Measurements from ENCODE around the gene KRTAP12-1.
"Not testable (repeated sequence)": the region's sequence is repeated elsewhere in the genome, so short reads cannot be mapped to it uniquely, and the experiment has no call there.

KRTAP12-1 gene

DNA sequence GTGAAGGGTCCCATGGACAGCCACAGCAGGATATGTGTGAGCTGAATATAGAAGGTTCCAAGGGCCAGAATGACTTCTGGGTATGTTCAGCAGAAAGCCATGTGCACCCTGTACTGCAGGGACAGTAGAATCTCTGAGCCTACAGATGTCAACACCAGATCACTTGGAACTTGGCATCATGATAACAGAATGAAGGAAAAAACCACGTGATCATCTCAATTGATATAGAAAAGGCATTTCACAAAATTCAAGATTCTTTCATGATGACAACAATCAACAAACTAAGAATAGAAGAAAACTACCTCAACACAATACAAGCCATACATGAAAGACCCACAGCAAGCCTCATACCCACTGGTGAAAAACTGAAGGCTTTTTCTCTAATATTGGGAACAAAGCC, 14.4 kb downstream of the KRTAP12-1 start:
- DNase-seq (ENCODE audit: low read depth in 2 of 2) = no peak

DNA sequence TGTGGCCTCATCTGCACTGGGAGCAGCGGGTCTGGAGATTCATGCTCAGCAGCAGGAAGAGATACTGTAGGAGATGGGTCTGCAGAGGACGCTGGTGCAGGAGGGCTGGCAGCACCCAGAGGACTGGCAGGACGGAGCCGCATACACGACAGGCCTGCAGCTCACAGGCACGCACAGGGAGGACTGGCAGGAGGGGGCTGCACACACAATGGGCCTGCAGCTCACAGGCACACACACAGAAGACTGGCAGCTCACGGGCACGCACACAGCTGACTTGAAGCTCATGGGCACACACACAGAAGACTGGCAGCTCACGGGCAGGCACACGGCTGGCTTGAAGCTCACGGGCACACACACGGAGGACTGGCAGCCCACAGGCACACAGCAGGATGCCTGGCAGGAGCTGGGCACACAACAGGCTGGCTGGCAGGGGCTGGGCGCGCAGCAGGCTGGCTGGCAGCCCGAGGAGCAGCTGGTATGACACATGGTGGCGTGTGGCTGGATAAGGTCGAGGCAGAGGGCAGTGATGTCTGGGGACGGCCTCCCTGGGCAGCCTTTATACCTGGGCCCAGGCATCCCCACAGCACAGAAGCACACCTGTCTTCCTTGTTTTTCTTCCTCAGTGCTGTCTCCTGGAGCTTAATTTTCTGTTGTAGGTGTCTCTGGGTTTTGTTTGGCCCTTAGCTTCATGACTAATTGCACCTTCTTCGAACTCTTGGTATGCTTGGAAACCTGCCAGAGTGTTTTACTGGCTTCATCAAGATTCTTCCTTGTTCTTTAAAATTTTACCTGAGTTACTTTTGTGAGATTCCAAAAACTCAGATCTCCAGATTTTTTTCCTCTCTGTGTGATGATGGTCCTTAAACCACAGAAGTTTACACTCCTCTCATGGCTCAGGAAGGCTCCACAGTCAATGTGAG, 15.3 kb downstream of the KRTAP12-1 start, which contains the start of gene KRTAP12-2:
KRTAP12-2 (minus strand) TSS at position 527 of the 920 bp plus-strand sequence; CDS start at position 486, 41 bp downstream.
- no peak for DNase-seq (ENCODE audit: low read depth in 2 of 2)

DNA sequence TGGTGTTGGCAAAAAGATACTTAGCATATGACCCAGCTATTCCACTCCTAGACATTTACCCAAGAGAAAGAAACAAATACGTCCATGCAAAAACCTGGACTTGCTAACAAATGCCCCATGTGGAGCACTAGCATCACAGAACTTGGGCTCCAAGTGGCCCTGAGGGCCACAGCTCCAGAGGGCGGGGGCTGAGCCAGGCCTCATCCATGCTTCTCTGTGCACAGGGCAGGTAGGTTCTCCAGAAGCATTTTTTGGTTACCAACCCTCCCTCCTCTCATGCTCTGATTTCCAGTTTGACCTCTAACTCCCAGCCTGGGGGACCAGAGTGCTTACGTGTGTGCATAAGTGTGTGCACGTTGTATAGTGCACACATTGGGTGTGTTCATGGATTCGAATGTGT, 17.3 kb downstream of the KRTAP12-1 start:
- DNase-seq (ENCODE audit: low read depth in 2 of 2) = no peak

DNA sequence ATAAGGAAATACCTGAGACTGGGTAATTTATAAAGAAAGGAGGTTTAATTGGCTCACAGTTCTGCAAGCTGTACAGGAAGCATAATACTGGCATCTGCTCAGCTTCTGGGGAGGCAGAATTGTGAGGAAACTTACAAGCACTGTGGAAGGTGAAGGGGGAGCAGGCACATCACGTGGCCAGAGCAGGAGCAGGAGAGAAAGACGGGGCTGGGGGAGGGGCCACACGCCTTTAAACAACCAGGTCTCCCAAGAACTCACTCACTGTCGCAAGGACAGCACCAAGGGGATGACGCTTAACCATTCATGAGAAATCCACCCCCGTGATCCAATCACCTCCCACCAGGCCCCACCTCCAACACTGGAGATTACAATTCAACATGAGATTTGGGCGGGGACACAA, 20.4 kb downstream of the KRTAP12-1 start:
- DNase-seq (ENCODE audit: low read depth in 2 of 2) = not testable (repeated sequence)

DNA sequence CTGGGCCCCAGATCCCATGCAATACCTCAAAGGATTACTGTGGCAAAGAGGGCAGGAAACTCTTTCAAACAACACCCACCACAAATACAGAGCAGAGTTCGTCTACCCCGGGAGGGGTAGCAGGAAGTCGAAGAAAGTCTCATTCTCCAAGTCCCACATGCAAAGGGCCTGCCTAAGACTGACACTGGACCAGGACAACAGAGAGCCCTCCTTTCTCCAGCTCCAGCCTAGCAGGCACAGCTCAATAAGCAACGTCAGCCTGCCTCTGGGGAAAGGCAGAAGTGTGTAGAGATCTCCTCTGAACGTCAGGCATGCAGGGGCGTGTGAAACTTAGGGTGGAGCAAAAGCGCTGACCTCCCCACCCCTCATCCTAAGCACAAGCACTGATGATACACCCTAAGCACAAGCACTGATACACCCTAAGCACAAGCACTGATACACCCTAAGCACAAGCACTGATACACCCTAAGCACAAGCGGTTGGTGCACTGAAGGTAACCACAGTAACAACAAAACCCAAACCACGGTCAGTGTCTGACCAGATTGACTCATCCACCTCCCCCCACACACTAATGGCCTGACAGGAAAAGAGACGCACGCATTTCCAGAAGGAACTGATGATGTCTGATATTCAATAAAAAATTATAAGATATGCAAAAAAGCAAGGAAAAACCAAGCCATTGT, 22.9 kb downstream of the KRTAP12-1 start:
- no peak for DNase-seq (ENCODE audit: low read depth in 2 of 2)

DNA sequence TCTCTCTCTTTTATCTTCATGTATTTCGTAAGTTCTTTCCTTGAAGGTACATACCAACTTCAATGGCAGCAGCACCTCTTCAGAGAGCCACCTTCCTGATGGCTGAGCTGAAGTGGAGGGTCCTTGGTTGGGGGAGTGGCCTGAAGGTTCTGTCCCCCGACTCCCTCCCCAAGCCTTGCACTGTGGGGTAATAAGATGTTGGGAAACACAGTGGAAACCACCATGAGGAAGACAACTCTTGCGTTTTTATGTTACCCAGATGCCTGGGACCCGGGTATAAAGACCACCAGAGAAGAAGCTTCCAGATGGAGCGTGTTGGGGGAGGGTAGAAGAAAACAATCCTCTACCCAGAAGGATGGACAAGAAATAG, 23.4 kb downstream of the KRTAP12-1 start:
- DNase-seq (ENCODE audit: low read depth in 2 of 2) = no peak

DNA sequence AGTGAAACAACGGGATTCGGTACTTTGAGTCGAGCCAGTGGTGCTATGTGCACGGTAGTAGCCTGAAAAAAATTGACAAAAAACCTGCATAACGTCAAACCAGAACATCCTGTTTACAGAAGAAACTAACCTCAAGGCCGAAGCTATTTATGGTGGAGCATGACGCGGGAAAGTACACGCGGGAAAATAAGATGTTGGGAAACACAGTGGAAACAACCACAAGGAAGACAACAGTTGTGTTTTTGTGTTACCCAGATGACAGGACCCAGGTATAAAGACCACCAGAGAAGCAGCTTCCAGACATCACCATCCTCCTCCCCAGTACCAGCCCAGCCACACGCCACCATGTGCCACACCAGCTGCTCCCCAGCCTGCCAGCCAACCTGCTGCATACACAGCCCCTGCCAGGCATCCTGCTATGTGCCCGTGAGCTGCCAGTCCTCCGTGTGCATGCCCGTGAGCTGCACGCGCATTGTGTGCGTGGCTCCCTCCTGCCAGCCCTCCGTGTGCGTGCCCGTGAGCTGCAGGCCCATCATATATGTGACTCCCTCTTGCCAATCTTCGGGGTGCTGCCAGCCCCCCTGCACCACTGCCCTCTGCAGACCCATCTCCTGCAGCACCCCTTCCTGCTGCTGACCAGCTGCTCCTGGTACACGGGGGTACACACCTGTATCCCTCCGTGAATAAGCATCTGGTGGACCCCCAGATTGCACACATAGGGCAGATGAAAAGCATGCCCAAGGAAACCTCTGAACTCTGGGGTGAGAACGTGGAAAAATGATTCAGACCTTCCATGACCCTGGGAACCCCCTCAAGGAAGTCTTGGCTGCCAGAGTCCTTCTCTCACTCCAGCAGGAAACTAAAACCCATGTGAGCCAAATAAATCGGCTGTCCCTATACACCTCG, 24.1 kb downstream of the KRTAP12-1 start, which contains the start of gene KRTAP12-3:
KRTAP12-3 (plus strand) TSS at position 298 of the 906 bp plus-strand sequence; CDS start at position 346, 48 bp downstream.
- DNase-seq (ENCODE audit: low read depth in 2 of 2) = no peak

DNA sequence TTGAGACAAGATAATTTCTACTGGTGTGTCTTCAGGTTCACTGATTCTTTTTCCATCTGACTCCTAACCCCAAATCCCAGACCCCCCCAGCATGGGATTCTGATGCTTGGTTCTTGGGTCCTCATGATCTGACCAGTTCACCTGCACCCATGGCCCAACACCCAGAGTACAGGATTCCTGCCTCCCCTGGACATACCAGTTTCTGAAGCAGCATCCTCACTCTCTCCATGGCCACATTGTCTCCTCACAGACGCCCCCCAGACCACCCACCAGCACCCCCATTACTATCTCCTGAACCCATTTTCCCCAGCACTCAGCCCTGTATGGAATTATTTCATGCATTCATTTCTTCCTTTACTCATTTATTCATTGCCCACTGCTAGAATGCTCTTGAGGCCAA, 25.1 kb downstream of the KRTAP12-1 start:
- no peak for DNase-seq (ENCODE audit: low read depth in 2 of 2)

DNA sequence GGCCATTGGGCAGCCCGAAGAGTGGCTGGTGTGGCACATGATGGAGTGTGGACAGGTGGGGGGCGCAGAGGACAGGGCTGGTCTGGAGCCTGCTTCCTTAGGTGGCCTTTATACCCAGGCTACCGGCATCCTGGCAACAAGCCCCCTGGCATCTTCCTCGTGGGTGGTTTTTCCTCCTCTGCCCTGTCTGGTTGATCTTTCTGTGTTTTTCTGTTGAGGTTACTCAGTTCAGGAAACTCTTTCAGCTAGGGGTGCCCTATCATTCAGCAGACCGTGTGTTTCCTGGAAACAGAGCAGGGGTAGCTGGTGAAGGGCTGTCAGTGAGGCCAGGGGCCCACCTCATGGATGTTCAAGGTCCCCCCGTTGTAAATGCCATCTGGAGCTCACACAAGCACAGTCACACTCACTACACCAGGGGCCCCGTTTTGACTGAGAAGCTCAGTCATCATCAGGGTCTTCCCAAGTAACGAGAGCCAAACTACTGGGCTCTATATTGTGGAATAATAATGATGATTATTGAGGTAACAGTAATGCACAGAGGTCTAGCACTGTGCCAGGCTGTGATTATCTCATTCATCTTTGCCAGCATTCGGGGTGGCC, 27.3 kb downstream of the KRTAP12-1 start, which contains the start of gene KRTAP12-4:
KRTAP12-4 (minus strand) TSS at position 84 of the 600 bp plus-strand sequence; CDS start at position 39, 45 bp downstream.
- DNase-seq (ENCODE audit: low read depth in 2 of 2) = no peak

DNA sequence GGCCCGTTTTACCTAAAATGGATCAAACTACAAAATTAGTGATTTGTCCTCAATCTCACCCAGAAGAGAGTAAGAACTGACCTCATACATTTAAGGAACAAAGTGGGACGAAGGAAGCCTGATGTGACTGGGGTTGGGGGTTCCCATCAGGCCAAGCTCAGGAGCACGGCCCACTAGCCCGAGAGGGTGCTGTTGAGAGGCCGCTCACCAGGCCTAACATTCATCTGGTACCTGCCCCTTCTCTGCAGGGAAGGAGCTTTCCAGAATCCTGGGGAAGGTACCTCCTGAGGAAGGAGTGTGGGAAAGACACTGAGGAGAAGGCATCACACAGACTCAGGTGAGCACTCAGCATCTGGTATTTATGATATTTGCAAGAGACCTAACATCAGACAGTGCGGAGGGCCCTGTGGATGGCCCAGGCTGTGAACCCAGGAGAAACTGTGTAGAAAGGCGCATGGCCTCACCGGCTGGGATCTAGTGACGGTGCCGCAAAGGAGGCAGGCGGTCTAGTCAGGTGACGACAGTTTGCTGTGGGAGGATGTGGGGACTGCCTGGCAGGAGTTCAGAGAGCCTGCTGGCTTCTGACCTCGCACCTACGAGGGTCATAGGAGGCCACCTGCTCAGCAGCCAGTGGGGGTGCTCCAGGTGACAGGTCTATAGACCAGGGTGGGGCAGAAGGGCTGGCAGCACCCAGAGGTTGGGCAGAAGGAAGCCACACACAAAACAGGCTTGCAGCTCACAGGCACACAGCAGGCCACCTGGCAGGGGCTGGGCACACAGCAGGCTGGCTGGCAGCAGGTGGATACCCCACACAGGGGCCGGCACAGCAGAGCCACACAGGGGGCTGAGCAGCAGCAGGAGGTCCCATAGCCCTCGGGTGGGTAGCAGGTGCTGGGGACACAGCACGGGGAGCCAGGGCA, 28.0 kb downstream of the KRTAP12-1 start:
- no peak for DNase-seq (ENCODE audit: low read depth in 2 of 2)

DNA sequence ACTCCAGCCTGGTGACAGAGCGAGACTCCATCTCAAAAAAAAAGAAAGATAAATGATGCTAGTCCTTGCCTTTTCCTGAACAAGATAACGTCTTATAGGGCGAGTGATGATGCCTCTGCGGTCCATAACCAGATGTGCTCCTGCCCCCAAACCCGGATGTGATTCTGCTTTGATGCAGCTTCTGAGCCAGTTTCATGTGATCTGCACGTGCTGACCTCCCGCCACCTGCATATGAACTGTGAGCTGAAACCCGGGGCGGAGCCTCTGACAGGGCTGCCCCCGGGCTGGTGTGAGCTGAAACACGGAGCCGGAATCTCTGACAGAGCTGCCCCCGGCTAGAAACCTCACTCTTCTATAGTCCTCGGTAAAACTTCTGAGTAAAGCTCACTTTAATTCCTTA, 28.8 kb downstream of the KRTAP12-1 start:
- DNase-seq (ENCODE audit: low read depth in 2 of 2) = no peak

DNA sequence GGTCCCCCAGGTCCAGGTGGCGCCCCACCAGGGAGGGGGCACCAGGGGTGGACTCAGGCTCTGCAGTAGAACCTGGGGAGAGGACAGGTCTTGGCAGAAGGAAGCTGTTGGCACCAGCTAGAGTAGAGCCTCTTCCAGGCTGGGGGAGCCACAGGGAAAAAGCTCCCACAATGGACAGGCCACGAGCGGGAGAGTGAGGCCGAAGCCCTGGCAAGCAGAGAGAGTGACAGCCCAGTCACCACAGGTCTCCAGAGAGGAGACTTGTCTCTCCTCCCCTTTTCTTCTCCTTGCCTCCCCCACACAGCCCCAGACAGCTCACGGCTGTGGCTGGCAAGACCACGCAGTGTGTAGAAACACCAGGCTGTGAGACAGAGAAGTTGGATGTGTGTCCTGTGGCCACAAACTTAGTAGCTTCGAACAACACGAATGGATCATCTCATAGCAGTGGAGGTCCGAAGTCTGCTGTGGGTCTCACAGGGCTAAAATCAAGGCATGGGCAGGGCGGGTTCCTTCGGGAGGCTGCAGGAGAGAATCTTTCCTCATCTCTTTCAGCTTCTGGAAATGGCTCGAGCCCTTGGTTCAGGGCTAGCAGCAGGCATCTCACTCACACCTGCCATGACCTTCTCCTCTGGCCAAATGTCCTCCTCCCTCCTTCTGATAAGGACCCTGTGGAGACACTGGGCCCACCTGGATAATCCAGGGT, 30.8 kb downstream of the KRTAP12-1 start:
- no peak for DNase-seq (ENCODE audit: low read depth in 2 of 2)

DNA sequence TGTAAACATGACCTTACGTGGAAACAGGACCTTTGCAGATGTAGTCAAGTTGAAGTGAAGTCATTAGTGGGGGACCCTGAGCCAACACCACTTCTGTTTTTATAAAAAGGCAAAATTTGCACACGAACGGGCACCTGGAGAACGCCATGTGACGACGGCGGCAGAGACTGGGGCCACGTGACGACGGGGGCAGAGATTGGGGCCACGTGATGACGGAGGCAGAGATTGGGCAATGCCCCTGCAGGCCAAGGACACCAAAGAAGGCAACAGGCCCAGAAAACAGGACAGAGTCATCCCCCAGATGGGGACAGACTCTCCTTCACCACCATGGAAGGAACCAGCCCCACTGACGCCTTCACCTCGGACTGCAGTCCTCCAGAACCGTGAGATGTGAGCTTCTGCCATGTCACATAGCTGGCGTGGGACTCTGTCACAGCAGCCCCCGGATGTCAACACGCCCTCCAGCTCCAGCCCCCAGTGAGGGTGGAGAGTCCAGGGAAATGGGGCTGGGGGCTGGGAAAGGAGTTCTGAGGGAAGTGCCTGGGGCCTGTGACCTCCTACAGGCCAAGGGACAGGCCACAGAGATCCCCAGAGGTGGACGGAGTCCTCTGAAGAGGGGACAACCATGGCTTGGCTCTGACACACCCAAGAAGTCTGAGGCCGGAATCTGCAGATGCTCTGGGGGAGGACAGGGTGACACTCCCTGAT, 31.5 kb downstream of the KRTAP12-1 start:
- DNase-seq (ENCODE audit: low read depth in 2 of 2) = no peak

DNA sequence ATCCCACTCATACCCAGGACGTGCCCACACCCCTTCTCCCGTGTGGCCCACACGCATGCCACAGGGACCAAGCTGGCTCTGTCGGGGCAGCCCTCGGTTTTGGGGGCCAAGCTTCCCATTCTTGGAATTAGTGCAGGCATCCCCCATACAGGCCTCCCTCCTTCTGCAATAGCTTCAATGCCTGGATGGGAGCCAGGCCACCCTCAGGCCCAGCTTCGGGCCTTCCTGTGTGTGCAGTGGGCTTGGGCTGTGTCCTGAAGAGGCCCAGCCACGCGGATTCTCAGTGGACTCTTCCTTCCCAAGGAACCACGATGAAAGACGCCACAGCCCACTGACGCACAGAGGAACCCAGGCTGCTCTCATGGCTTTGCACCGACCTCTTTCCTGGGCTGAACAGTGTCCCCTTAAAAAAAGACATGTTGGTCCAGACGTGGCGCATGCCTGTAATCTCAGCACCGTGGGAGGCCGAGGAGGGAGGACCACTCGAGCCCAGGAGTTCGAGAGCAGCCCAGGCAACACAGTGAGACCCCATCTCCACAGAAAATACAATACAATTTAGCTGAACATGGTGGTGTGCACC, 32.4 kb downstream of the KRTAP12-1 start:
- no peak for DNase-seq (ENCODE audit: low read depth in 2 of 2)

DNA sequence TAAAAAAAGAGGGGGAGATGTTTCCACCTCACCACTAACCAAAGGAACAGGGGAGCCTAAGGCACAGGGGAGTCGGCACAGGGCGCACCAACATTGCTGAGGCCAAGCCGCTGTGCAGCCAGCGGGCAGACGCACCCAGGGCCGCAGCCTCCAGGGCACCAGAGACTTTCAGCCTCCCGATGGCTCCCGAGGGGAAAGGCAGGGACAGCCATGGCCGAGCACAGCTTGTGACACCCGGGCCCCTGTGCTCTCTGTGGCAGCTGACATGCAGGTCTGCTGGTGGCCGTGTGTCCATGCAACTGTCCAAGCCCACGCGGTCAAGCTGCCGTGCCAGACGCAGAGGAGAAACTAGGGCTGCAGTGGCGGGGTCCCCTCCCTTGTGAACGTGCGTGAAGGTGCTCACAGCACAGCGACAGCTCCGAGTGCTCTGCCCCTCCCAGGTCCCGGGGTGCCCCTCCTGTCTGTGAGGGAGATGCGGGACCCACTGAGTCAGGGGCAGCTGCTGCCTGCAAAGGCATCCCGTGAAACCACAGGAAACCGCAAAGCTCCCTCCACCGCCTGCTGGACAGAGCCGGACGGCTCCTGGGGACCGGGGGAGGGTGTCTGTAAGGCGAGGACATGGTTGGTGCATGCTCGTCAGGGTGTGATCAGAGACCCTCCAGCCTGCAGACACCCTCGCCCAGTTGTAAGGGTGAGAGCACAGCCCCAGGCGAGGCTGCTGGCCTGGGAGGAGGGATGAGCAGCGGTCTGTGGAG, 33.2 kb downstream of the KRTAP12-1 start:
- DNase-seq (ENCODE audit: low read depth in 2 of 2) = no peak

DNA sequence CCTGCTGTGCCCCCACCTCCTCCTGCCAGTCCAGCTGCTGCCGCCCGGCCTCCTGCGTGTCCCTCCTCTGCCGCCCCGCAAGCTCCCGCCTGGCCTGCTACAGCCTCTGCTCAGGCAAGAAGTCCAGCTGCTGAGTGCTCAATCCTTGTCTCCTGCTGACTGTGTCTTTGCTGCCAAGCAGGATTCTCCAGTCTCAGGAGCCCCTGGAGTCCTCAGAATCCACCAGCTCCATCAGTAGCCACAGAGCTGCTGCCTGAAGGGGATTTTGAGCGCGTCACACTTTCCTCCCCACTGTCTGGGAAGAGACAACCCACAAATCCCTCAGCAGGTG, 34.8 kb downstream of the KRTAP12-1 start:
- no peak for DNase-seq (ENCODE audit: low read depth in 2 of 2)

DNA sequence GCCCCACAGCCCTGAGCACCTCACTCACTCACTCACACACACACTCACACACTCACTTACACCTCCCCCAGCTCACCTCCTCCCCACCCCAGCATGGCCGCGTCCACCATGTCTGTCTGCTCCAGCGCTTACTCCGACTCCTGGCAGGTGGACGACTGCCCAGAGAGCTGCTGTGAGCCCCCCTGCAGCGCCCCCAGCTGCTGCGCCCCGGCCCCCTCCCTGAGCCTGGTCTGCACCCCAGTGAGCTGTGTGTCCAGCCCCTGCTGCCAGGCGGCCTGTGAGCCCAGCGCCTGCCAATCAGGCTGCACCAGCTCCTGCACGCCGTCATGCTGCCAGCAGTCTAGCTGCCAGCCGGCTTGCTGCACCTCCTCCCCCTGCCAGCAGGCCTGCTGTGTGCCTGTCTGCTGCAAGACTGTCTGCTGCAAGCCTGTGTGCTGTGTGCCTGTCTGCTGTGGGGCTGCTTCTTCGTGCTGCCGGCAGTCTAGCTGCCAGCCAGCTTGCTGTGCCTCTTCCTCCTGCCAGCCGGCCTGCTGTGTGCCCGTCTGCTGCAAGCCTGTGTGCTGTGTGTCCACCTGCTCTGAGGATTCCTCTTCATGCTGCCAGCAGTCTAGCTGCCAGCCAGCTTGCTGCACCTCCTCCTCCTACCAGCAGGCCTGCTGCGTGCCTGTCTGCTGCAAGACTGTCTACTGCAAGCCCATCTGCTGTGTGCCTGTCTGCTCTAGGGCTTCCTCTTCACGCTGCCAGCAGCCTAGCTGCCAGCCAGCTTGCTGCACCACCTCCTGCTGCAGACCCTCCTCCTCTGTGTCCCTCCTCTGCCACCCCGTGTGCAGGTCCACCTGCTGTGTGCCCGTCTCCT, 35.4 kb downstream of the KRTAP12-1 start, which contains the start of gene KRTAP10-11:
KRTAP10-11 (plus strand) TSS at position 49 of the 856 bp plus-strand sequence; CDS start at position 94, 45 bp downstream.
- not testable (repeated sequence) for DNase-seq (ENCODE audit: low read depth in 2 of 2)

All from stimulated activated CD4-positive, alpha-beta T cell treated with anti-CD3 and anti-CD28 coated beads, Interleukin-15, amount 100 ng/mL, for 48 hours (primary cell).